Immature natural killer cell (primary cell): ENCODE results near the gene UCN2. TPM values are rescaled to one million over a fixed set of nuclear protein-coding genes. Genes with fewer than 3 reads are reported as not detected.
"Not testable (repeated sequence)": the region's sequence is repeated elsewhere in the genome, so short reads cannot be mapped to it uniquely, and the experiment has no call there.

Experiments
- DNase-seq, 3 donors: peaks; one replicate each; pipeline ENCODE4 v3.0.0; 2022; ENCODE audit warnings: mixed read lengths in 1 of 3
- H3K27ac Mint-ChIP-seq, 6 donors: one replicate each; pipeline ENCODE4 v1.8.0; 2020; ENCODE audit warnings: mixed read lengths in 6 of 6, mild to moderate bottlenecking in 5 of 6, inconsistent platforms in 4 of 6, moderate library complexity in 3 of 6
- H3K27me3 Mint-ChIP-seq, 3 donors: one replicate each; pipeline ENCODE4 v1.8.0; 2020 to 2021; ENCODE audit warnings: low read depth in 3 of 3, mild to moderate bottlenecking in 3 of 3, mixed read lengths in 3 of 3, moderate library complexity in 3 of 3, inconsistent platforms in 1 of 3
- H3K36me3 Mint-ChIP-seq, 3 donors: one replicate each; pipeline ENCODE4 v1.8.0; 2020; ENCODE audit warnings: mixed read lengths in 3 of 3, inconsistent platforms in 2 of 3, mild to moderate bottlenecking in 2 of 3
- H3K4me1 Mint-ChIP-seq, 2 donors: one replicate each; pipeline ENCODE4 v1.8.0; 2020; ENCODE audit warnings: inconsistent platforms in 2 of 2, mild to moderate bottlenecking in 2 of 2, mixed read lengths in 2 of 2, moderate library complexity in 1 of 2
- H3K4me3 Mint-ChIP-seq, 5 donors: one replicate each; pipeline ENCODE4 v1.8.0; 2020; ENCODE audit warnings: mild to moderate bottlenecking in 5 of 5, mixed read lengths in 5 of 5, inconsistent platforms in 3 of 5, moderate library complexity in 3 of 5
- H3K9me3 Mint-ChIP-seq, 6 donors: one replicate each; pipeline ENCODE4 v1.8.0; 2020; ENCODE audit warnings: mild to moderate bottlenecking in 6 of 6, mixed read lengths in 6 of 6, inconsistent platforms in 4 of 6, moderate library complexity in 3 of 6
- polyA plus RNA-seq, 3 donors: library from polyadenylated mRNA; unstranded; fragments of 300-500 nt; fragmentation: Illumina TruSeq; gene quantifications; one replicate each; pipeline ENCODE4 v1.2.3, GENCODE V29; 2021

The UCN2 gene
- polyA plus RNA-seq, 3 donors from 2014 or later, result not detected

DNA sequence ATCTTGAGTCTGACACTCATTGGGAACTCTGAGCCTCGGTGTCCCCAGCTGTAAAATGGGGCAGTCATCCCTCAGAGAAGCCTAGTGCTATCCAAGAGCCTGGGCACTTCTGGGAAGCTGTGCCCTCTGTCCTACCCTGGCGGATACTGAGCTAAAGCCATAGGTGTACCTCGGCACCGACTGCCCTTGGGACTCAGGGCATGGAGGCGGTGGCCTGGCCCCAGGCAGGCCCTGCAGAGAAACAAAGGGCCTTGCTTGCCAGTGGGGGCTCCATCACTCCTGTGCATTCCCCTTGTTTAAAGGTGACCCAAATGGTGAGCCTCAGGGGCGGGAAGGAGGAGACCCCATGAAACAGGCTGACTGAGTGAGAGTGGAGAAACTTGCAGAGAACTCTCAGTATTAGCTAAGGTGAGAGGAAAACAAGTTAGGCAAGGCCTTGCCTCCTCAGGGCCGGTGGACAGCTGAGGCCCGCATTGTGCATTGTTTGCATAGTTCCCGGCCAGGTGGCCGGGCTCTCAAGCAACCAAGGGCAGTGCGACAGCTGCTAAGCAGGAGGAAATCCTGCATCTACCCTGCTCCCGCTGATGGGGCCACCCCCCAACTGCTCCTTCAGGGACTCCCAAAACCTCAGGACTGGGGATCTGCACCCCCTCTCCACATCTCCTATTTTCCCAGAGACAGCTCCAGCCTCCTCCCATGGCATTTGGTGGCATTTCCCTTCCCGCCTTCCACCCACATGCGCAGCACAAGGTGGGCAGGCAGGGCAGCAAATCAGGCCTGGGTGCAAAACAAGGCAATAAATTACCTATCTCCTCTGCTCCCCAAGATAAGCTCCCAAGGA, 11.2 kb downstream of the UCN2 start:
- peaks cover 2 to 6% (median 2%) of the 10 kb centered on the region in 3 donors for H3K27me3 Mint-ChIP-seq
- peaks cover 0 to 7% of the 10 kb centered on the region in 2 donors for H3K4me1 Mint-ChIP-seq
- H3K4me3 Mint-ChIP-seq, result no peak overlapping the region
- no peaks in the 10 kb centered on the region for H3K9me3 Mint-ChIP-seq
- H3K27ac Mint-ChIP-seq, result no peak overlapping the region
- H3K36me3 Mint-ChIP-seq, result no peaks in the 10 kb centered on the region
- no peak for DNase-seq

DNA sequence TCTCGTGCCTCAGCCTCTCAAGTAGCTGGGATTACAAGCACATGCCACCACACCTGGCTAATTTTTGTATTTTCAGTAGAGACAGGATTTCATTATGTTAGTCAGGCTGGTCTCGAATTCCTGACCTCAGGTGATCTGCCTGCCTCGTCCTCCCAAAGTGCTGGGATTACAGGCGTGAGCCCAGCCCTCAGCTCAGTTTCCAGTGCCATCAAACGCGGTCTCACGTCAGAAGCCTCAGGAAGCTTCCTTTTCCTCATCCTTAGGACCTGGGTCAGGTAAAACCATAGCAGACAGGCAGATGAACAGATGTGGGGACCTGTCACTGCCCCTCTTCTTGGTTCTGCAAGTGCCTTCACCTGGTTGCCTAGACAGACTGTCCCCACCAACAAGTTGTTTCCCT, 11.9 kb downstream of the UCN2 start:
- DNase-seq, H3K36me3 Mint-ChIP-seq, H3K9me3 Mint-ChIP-seq, H3K27me3 Mint-ChIP-seq, H3K4me3 Mint-ChIP-seq, H3K4me1 Mint-ChIP-seq, H3K27ac Mint-ChIP-seq: not testable (repeated sequence)

GRCh38 chr3:48548729-48549705, 14.6 kb downstream of the UCN2 start:
- Mint-ChIP-seq H3K9me3 (no peaks in the 10 kb centered on the region), H3K4me3 (no peak overlapping the region), H3K4me1 (no peaks in the 10 kb centered on the region), H3K36me3 (no peaks in the 10 kb centered on the region), H3K27ac (no peak overlapping the region), H3K27me3 (peaks cover 0 to 2% (median 0%) of the 10 kb centered on the region in 3 donors)
- peak; percentile 72 to 78 (median 73) for DNase-seq

DNA sequence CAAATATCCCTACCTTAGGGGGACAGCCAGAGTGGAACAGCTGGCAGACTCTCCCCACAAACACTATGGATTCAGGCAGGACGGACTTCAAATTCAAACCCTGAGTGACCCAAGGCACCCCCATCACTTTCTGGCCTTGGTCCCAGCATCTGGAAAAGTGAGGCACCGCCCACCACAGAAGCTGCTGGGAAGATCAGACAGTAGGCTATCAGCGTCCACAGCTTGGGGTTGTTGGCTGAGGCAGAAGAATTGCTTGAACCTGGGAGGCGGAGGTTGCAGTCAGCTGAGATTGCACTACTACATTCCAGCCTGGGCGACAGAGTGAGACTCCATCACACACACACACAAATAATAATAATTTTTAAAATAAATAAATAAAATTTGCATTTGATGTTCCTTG, 15.5 kb downstream of the UCN2 start:
- no peaks in the 10 kb centered on the region for H3K36me3 Mint-ChIP-seq
- H3K4me1 Mint-ChIP-seq, result no peaks in the 10 kb centered on the region
- H3K27ac Mint-ChIP-seq, result no peak overlapping the region
- no peaks in the 10 kb centered on the region for H3K9me3 Mint-ChIP-seq
- DNase-seq, result no peak
- peaks cover 0 to 2% (median 0%) of the 10 kb centered on the region in 3 donors for H3K27me3 Mint-ChIP-seq
- no peak overlapping the region for H3K4me3 Mint-ChIP-seq

GRCh38 chr3:48546203-48546829, 17.3 kb downstream of the UCN2 start:
- H3K27ac Mint-ChIP-seq, result no peak overlapping the region
- DNase-seq, result no peak
- H3K4me3 Mint-ChIP-seq, result no peak overlapping the region
- no peaks in the 10 kb centered on the region for H3K9me3 Mint-ChIP-seq
- no peaks in the 10 kb centered on the region for H3K4me1 Mint-ChIP-seq
- H3K36me3 Mint-ChIP-seq, result no peaks in the 10 kb centered on the region
- peaks cover 0 to 2% (median 0%) of the 10 kb centered on the region in 3 donors for H3K27me3 Mint-ChIP-seq

GRCh38 chr3:48544141-48544540, 19.4 kb downstream of the UCN2 start:
- H3K4me3 Mint-ChIP-seq, result no peak overlapping the region
- no peaks in the 10 kb centered on the region for H3K9me3 Mint-ChIP-seq
- no peaks in the 10 kb centered on the region for H3K27me3 Mint-ChIP-seq
- DNase-seq, result no peak
- no peaks in the 10 kb centered on the region for H3K36me3 Mint-ChIP-seq
- no peak overlapping the region for H3K27ac Mint-ChIP-seq
- H3K4me1 Mint-ChIP-seq, result no peaks in the 10 kb centered on the region

GRCh38 chr3:48543271-48543866, 20.2 kb downstream of the UCN2 start:
- no peak overlapping the region for H3K4me3 Mint-ChIP-seq
- H3K4me1 Mint-ChIP-seq, result no peaks in the 10 kb centered on the region
- DNase-seq, result no peak
- no peaks in the 10 kb centered on the region for H3K36me3 Mint-ChIP-seq
- no peaks in the 10 kb centered on the region for H3K9me3 Mint-ChIP-seq
- H3K27ac Mint-ChIP-seq, result no peak overlapping the region
- H3K27me3 Mint-ChIP-seq, result no peaks in the 10 kb centered on the region

DNA sequence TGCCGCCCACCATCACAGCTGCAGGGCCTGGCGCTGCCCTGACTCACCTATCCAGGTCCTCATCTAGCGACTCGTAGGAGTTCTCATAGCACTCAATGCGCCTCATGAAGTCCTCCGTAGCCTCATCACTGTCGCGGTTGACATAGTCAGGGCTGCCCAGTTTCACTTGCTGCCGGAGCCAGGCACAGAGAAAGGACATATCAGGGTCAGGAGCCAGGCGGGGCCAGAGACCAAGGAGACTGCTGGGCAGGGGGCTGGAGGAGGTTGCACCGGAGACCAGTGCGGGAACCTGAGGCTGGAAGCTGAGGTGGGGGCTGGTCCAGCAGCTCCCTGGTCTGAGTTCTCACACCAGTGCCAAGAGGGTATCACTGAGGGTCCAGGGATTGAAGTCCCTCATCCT, 25.1 kb downstream of the UCN2 start:
- H3K27me3 Mint-ChIP-seq, result peaks cover 0 to 3% (median 0%) of the 10 kb centered on the region in 3 donors
- H3K4me1 Mint-ChIP-seq, result no peaks in the 10 kb centered on the region
- H3K4me3 Mint-ChIP-seq, result no peak overlapping the region
- H3K27ac Mint-ChIP-seq, result no peak overlapping the region
- H3K9me3 Mint-ChIP-seq, result no peaks in the 10 kb centered on the region
- DNase-seq, result no peak
- H3K36me3 Mint-ChIP-seq, result no peaks in the 10 kb centered on the region

DNA sequence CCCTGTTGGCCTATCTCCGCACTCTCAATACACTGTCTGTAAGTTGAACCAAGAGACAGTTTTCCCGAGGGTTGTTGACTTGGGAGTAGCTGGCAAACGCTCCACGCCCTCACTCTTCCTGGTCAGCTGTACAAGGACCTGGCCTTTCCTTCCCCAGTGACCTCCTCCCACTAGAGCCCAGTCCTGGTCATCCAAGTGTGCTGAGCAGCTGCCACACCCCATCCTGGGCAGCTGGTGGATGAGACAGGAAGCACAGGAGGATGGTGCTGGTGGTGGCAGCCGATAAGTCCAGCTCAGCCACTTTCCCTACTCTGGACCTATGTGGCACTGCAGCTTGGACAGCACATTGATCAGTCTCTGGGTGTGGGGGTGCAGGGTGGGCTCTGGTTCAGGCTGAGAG, 26.8 kb downstream of the UCN2 start:
- Mint-ChIP-seq H3K36me3 (no peaks in the 10 kb centered on the region), H3K27me3 (peaks cover 0 to 4% (median 0%) of the 10 kb centered on the region in 3 donors), H3K4me1 (no peaks in the 10 kb centered on the region), H3K4me3 (no peak overlapping the region), H3K27ac (no peak overlapping the region), H3K9me3 (no peaks in the 10 kb centered on the region)
- DNase-seq, result no peak

DNA sequence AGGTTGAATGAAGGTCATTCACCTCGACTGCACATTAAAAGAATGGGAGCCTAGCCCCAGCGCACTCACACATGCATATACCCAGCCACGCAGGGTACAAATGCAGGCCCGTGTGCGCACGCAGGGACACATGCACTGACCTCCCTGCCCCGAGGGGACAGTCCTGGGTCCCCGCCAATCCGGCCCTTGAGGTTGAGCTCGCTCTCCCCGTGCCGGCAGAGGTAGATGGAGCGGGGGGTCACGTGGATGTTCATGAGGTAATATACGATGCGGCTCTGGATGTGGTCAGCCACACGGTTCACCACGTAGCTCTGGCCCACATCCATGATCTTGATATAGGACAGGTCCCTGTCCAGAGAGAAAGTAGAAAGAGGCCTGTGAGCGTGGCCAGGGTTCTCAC, 27.5 kb downstream of the UCN2 start:
- Mint-ChIP-seq H3K9me3 (no peaks in the 10 kb centered on the region), H3K4me3 (no peak overlapping the region), H3K36me3 (no peaks in the 10 kb centered on the region), H3K27ac (no peak overlapping the region), H3K4me1 (no peaks in the 10 kb centered on the region), H3K27me3 (peaks cover 0 to 4% (median 0%) of the 10 kb centered on the region in 3 donors)
- DNase-seq, result no peak

DNA sequence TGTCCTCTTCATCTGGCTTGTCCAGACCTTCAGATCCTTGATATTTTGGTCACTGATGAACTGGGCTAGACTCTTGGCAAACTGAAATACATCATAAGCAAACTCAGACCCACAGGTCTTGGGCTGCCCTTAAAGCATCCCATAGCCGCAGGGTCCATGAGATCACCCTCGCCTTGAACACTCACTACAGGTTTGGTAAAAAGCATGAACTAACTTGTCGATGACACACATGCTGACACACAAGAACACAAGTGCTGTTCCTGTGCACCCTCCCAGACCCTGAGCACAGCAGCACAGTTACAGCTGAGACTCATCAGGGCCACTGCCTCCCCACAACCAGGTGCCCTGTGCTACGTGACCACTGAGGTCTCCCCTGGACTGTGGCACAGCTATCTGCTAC, 28.0 kb downstream of the UCN2 start:
- H3K4me1 Mint-ChIP-seq, result no peaks in the 10 kb centered on the region
- no peak overlapping the region for H3K4me3 Mint-ChIP-seq
- H3K27ac Mint-ChIP-seq, result no peak overlapping the region
- no peaks in the 10 kb centered on the region for H3K36me3 Mint-ChIP-seq
- peaks cover 0 to 4% (median 0%) of the 10 kb centered on the region in 3 donors for H3K27me3 Mint-ChIP-seq
- no peaks in the 10 kb centered on the region for H3K9me3 Mint-ChIP-seq
- no peak for DNase-seq

GRCh38 chr3:48532977-48533337, 30.6 kb downstream of the UCN2 start:
- Mint-ChIP-seq H3K27ac (no peak overlapping the region), H3K4me3 (no peak overlapping the region), H3K4me1 (no peaks in the 10 kb centered on the region), H3K27me3 (peaks cover 0 to 4% (median 0%) of the 10 kb centered on the region in 3 donors), H3K9me3 (peaks cover 0 to 1% (median 0%) of the 10 kb centered on the region in 6 donors), H3K36me3 (no peaks in the 10 kb centered on the region)
- no peak for DNase-seq

DNA sequence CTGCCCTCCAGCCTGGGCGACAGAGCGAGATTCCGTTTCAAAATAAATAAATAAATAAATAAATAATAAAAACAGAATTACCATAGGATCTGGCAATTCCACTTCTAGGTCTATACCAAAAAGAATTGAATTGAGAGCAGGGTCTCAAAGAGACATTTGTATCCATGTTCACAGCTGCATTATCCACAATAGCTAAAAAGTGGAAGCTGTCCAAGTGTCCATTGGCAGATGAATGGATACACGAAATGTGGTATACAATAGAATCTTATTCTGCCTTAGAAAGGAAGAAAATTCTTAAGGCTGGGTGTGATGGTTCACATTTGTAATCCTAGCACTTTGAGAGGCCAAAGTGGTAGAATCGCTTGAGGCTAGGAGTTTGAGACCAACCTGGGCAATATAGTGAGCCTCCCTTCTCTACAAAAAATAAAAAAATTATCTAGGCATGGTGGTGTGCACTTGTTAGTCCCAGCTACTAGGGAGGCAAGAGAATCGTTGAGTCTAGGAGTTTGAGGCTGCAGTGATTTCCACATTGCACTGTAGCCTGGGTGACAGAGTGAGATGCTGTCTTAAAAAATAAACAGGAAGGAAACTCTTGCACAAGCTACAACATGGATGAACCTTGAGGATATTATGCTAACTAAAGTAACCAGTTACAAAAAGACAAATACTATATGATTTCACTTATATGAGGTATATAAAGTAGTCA, 31.2 kb downstream of the UCN2 start:
- H3K36me3 Mint-ChIP-seq, result no peaks in the 10 kb centered on the region
- H3K4me3 Mint-ChIP-seq, result no peak overlapping the region
- H3K4me1 Mint-ChIP-seq, result no peaks in the 10 kb centered on the region
- DNase-seq, result no peak
- H3K27ac Mint-ChIP-seq, result no peak overlapping the region
- H3K27me3 Mint-ChIP-seq, result peaks cover 0 to 4% (median under 1%) of the 10 kb centered on the region in 3 donors
- H3K9me3 Mint-ChIP-seq, result peaks cover 0 to 1% (median 0%) of the 10 kb centered on the region in 6 donors
